Epithelial cell of esophagus (primary cell): ENCODE results near the gene SPACA7.

Source experiments
- DNase-seq: peaks from one replicate; pipeline ENCODE4 v3.0.0; 2010; ENCODE audit warnings: low read depth
- H3K4me3 ChIP-seq: 2 replicates; pipeline ENCODE4 v1.5.1; 2011; ENCODE audit warnings: mild to moderate bottlenecking, low read length, control low read depth
- TF ChIP-seq, protein P1 (sequence below): IDR thresholded peaks from 2 replicates; pipeline ENCODE4 v1.5.1; 2011; ENCODE audit warnings: low read depth, mild to moderate bottlenecking, low read length, control low read depth, inconsistent platforms; ENCODE audit not compliant: insufficient read depth; ENCODE audit errors: missing control alignments

SPACA7 gene

DNA sequence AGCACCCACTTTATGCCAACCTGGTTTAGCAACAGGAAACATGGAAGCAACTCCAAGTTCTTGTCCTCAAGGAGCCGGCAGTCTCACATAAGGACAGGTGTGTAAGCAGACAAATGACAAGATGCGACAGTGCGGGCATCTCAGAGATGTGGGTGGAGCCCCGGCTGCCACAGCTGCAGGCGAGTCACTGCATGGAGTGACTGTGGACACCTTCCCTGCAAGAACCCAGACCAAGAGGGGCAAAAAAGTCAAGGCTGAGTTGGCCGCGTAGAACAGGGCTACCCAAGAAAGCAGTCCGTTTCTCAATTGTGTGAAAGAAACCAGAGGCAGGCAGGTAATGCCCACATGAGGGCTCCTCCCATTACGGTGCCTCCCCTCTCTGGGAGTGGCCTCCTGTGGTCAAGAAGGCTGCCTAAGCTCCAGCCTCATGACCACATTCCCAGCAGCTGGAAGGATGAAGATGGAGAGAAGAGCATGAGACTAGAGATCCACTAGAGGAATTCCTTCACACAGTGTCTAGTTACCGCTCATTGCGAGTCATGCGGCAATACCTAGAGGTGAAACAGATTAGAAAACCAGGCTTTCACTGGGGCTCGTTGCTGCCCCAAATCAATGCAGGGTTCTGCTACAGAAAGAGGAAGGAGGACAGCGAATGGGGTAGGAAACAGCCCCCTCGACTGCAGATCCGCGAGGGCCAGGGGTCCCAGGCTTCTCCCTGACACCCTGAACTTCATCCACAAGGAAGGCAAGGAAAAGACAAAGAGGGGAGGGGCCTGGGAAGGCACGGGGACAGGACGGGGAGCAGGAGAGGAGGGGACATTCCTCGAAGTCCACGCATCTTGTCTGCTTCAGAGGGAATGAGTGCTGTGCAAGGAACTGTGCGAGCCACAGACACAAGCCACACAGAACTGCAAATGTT lies 80.2 kb downstream of the SPACA7 start:
- no peak overlapping the region for H3K4me3 ChIP-seq
- DNase-seq: no peak
- TF ChIP-seq, protein P1, sequence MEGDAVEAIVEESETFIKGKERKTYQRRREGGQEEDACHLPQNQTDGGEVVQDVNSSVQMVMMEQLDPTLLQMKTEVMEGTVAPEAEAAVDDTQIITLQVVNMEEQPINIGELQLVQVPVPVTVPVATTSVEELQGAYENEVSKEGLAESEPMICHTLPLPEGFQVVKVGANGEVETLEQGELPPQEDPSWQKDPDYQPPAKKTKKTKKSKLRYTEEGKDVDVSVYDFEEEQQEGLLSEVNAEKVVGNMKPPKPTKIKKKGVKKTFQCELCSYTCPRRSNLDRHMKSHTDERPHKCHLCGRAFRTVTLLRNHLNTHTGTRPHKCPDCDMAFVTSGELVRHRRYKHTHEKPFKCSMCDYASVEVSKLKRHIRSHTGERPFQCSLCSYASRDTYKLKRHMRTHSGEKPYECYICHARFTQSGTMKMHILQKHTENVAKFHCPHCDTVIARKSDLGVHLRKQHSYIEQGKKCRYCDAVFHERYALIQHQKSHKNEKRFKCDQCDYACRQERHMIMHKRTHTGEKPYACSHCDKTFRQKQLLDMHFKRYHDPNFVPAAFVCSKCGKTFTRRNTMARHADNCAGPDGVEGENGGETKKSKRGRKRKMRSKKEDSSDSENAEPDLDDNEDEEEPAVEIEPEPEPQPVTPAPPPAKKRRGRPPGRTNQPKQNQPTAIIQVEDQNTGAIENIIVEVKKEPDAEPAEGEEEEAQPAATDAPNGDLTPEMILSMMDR: no peak

DNA sequence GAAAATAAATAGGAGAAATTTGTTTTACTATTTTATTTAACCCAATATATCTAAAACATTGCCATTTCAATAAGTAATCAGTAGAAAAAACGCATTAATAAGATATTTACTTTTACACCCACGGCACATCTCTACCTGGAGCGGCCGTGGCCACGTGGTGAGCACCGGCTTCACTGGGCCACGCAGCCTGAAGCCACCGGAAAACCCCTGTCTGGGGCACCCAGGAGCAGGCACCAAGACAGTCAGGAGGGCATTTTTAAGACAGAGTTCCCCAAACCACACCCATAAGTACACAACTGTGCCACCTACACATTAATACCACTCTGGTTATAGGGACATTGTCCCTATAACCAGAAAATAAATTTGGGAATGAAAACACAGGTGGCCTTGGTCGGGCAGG lies 80.9 kb downstream of the SPACA7 start:
- TF ChIP-seq, protein P1: no peak
- no peak overlapping the region for H3K4me3 ChIP-seq
- DNase-seq: no peak

DNA sequence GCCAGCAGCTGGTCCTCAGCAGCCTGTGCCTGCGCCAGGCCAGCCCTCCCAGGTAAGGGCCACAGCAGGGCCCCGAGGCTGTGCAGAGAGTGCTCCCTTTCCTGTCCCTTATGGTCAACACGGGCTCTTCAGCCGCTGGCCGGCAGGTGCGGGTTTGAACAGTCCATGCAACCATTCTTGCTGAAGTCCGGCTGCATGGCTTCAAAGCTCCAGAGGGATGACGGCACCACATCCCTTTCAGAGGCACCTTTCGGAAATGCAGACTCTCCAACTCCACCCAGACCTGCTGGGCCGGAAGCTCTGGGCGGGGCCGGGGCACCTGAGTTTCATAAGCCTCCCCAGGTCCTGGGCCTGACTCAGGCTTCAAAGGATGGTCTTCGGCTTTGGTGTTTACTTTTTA lies 81.3 kb downstream of the SPACA7 start:
- DNase-seq: peak; percentile 29
- TF ChIP-seq, protein P1: no peak
- H3K4me3 ChIP-seq: no peak overlapping the region

DNA sequence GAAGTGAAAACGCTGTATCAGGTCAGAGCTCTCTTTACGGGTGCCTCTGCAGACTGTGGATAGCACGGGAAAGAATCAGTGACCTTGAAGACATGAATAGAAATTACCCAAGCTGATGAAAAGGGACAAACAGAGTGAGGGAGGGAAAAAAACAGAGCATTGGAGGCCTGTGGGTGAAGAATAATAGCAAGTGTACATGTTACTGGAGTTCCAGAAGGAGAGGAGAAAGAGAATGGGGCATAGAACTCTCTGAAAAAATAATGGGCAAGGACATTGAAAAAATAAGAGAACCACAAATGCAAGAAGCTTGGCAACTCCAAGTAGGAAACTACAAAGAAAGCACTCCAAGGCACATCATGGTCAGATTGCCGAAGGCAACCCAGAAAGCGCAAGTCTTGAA lies 86.3 kb downstream of the SPACA7 start:
- TF ChIP-seq, protein P1: no peak
- no peak for DNase-seq
- no peak overlapping the region for H3K4me3 ChIP-seq

DNA sequence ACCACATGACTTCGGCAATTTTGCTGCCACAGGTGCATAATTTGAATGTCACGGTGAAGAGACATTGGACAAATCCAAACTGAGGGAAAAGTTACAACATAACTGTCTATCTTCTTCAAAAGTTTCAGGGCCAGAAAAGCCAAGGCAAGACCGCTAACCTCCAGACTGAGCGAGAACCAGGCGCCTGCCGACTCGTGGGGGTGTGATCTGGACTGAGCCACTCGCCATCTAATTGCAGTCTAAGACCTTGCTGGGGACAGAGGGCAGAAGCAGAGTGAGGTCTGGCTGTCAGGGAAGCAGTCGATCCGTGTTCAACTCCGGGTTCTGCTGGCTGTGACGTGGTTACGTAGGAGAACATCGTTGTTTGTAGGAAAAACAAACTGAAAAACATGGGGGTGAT lies 88.6 kb downstream of the SPACA7 start:
- TF ChIP-seq, protein P1: no peak
- no peak overlapping the region for H3K4me3 ChIP-seq
- no peak for DNase-seq

- H3K4me3 ChIP-seq: no peak overlapping the region
- TF ChIP-seq, protein P1: no peak
- no peak for DNase-seq
Observed at GRCh38 chr13:112465251-112466131, 89.3 kb downstream of the SPACA7 start.
